AG09319 (cell line): ENCODE results near the gene STAP2.

Experiments used
- DNase-seq: peaks from one replicate; pipeline ENCODE4 v3.0.0-alpha.2; 2010; ENCODE audit warnings: low read depth; ENCODE audit errors: extremely low read depth
- CTCF ChIP-seq: IDR thresholded peaks from 2 replicates; pipeline ENCODE4 v1.5.1; 2011; ENCODE audit warnings: low read depth, mild to moderate bottlenecking, inconsistent platforms, low read length, moderate library complexity

STAP2 gene, protein sequence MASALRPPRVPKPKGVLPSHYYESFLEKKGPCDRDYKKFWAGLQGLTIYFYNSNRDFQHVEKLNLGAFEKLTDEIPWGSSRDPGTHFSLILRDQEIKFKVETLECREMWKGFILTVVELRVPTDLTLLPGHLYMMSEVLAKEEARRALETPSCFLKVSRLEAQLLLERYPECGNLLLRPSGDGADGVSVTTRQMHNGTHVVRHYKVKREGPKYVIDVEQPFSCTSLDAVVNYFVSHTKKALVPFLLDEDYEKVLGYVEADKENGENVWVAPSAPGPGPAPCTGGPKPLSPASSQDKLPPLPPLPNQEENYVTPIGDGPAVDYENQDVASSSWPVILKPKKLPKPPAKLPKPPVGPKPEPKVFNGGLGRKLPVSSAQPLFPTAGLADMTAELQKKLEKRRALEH

GRCh38 chr19:4338441-4339355 lies at the start of gene STAP2:
Gene STAP2 (minus strand): TSS chr19:4338827. CDS start chr19:4338753, 74 bp downstream.
- no peak for DNase-seq

GRCh38 chr19:4386041-4386782 lies 47.6 kb upstream of the STAP2 start:
- no peak for TF ChIP-seq CTCF
- DNase-seq: no peak

More at GRCh38 chr19:4338441-4339355, at the start of gene STAP2:
- TF ChIP-seq CTCF: no peak

DNA sequence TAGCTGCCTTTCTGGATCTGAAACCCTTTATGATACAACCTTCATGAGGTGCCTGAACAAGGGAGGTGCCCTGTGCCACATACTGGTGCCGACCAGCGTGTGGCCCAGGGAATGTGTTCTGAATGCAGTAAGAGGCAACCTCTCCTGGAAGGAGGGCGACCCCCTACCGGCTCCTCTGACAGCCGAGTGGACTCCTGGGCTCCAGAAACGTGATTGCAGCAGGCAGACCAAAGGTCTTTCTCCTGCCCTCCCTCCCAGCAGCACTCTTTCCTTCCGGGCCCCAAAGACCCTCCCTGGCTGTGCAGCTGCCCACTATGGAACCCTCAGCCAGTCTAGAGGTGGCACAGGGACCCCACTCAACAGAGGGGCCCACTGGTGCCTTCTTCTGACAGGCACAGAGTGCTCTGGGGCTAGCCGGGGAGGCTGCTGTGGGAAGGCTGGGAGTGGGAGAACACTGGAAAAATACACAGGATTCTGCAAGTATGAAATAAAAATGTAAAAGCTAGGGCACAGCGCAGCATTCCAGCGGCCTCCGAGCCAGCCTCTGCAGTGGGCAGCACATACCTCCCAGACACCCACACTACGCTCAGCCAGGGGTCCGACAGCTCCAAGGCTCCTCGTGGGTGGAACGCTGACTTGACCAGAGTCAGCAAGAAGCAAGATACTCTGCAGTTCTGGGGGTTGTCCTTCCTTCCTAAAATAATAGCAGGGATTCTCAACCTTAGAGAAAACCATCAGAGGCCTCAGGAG lies 46.8 kb upstream of the STAP2 start:
- DNase-seq: no peak
- no peak for TF ChIP-seq CTCF

DNA sequence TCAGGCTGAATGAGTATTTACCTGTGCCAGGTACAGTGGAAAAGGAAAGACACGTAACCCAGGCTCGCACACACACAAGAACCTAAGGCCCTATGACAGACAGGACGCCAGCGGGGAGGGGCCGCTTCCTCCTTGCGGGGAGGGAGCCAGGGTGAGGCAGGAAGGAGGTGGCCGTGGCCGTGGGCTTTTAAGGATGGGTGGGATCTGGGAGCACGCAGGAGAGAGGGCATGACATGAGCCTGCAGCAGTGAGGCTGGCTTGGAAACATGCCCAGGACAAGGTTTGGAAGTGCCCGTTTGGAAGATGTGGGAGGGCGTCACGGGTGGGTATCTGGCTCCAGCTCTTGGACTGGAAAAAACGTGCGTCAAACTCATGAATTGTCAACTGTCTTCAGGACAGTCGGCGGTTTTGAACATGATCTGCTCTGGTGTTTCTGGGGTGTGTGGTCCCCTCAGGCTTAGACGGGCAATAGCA lies 41.7 kb upstream of the STAP2 start:
- no peak for TF ChIP-seq CTCF

DNA sequence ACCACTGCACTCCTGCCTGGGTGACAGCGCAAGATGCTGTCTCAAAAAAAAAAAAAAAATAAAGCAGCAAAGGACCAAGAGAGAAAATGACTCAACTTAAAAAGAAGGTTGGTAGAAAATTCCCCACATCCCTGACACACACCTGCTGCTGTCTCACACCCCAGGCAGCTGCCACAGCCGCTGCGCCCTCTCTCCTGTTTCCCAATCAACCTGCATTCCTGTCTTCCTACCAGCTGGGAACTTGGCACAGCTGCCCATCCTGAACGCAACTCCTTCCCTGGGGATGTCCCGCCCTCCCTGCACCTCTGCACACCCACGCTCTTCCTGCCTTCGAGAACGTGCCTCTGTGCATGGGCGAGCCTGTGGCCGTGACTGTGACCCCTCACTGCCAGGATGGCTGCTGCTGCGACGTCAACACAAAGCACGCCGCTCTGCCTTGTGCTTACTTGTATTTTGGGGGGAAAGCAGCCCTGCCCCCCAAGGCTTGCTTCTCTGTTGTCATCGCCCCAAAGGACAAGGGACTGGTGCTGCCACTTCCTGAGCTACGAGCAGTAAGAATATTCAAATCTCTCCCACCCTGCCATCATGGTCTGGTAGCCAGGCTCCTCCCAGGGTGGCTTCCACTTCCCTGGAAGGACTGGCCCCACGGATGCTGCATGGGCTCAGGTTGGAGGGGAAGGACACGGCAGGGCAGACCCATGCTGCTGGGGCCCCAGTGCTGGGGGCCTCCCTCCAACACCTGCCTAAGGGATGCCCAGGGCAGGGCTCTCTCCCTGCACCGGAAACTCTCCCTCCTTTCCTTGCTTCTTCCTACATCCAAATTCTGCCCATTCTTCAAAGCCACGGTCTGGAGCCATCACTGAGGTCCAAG lies 41.0 kb upstream of the STAP2 start:
- no peak for TF ChIP-seq CTCF
- no peak for DNase-seq

More for the DNA sequence above, 41.7 kb upstream of the STAP2 start:
- no peak for DNase-seq

DNA sequence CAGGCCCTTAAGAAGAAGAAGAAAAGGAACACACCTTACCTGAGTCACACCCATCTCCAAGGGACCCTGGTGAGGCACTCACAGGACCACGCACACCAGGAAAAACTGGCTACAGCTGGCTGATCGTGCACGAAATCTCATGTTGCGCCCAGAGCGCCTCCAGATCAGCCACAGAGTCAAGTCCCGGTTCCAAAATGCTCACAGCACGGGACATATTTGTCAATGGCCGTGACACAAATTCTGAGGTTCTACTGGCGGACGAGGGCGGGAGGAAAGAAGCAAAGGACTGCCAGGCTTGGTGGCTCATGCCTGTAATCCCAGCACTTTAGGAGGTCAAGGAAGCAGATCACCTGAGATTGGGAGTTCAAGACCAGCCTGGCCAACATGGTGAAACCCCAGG lies 40.3 kb upstream of the STAP2 start:
- TF ChIP-seq CTCF: no peak
- DNase-seq: no peak
